Body of pancreas (tissue), 4 donors: ENCODE data around the gene PDZD2. TPM values are rescaled to one million over a fixed set of nuclear protein-coding genes. Genes with fewer than 3 reads are reported as not detected.
"Not testable (repeated sequence)": the region's sequence is repeated elsewhere in the genome, so short reads cannot be mapped to it uniquely, and the experiment has no call there.

Experiments
- ATAC-seq: fragments of 150-250 bp; one replicate; pipeline ENCODE4 v1.9.1; 2016
- DNase-seq, 4 donors: peaks; one replicate each; pipeline ENCODE4 v3.0.0-alpha.2; 2019
- H3K27ac ChIP-seq, 4 donors: fragments of 200-600 bp; sonication (generic); 1 replicate in 3 of 4; 2 replicates in 1 of 4; pipeline versions ENCODE4 v1.5.1 to v1.6.1; 2016 to 2019; ENCODE audit warnings: mild to moderate bottlenecking in 1 of 4, mixed read lengths in 1 of 4, moderate library complexity in 1 of 4
- H3K27me3 ChIP-seq, 2 donors: fragments of 200-600 bp; sonication (generic); one replicate each; pipeline ENCODE4 v1.6.0; 2016; ENCODE audit warnings: mild to moderate bottlenecking in 1 of 2
- H3K36me3 ChIP-seq, 2 donors: fragments of 200-600 bp; sonication (generic); replicated peaks in 1 of 2; 2 replicates each; pipeline ENCODE4 v1.5.1; 2016; ENCODE audit warnings: low read depth in 2 of 2; ENCODE audit not compliant: insufficient read depth in 1 of 2
- H3K4me1 ChIP-seq: fragments of 200-600 bp; sonication (generic); one replicate; pipeline ENCODE4 v1.6.0; 2016
- H3K4me3 ChIP-seq, 2 donors: fragments of 200-600 bp; sonication (generic); 1 replicate in 1 of 2; 2 replicates in 1 of 2; pipeline ENCODE4 v1.5.1; 2016 to 2019
- H3K9me3 ChIP-seq, 3 donors: fragments of 200-600 bp; sonication (generic); 1 replicate in 2 of 3; 2 replicates in 1 of 3; pipeline ENCODE4 v1.5.1; 2016
- CTCF ChIP-seq, 7 experiments: fragments of 450-650 bp in 4 of 7; fragments of 200-600 bp in 3 of 7; sonication (generic) in 3 of 7; IDR thresholded peaks; one replicate each; pipeline ENCODE4 v1.5.1; 2016 to 2019; ENCODE audit warnings: antibody characterized with exemption in 7 of 7
- POLR2A ChIP-seq, 3 donors: fragments of 450-650 bp; IDR thresholded peaks; one replicate each; pipeline ENCODE4 v1.6.1; 2016; ENCODE audit warnings: antibody characterized with exemption in 3 of 3, mild to moderate bottlenecking in 2 of 3
- WGBS, 2 donors: methylation state at CpG; one replicate each; pipeline ENCODE4 v1.1.5; 2017; 5-methylcytosine and 5-hydroxymethylcytosine counted together
- intact Hi-C: fragments of 100-400 bp; cut with DNase I; formaldehyde crosslinking; loops from one replicate; pipeline ENCODE4 v1.15.1; 2023
- total RNA-seq, 2 donors: library from RNA; depleted of rRNA; stranded (reverse); fragments of >200 nt; gene quantifications; one replicate each; pipeline ENCODE4 v1.1.0, GENCODE V29; 2016

Gene PDZD2
- total RNA-seq, 2 donors from 2014 or later = 3.9 to 12.9 TPM

GRCh38 chr5:31722111-31722510 is 83.2 kb downstream of the PDZD2 start:
- 56 to 68% methylated on average over 4 of the region's 4 CpGs for WGBS, 2 donors
- no peaks in the 10 kb centered on the region for H3K36me3 ChIP-seq
- no peak overlapping the region for H3K27ac ChIP-seq
- no peaks in the 10 kb centered on the region for H3K27me3 ChIP-seq
- ATAC-seq (no peak), DNase-seq (no peak)
- H3K4me1 ChIP-seq = no peaks in the 10 kb centered on the region
- no peak overlapping the region for H3K4me3 ChIP-seq
- TF ChIP-seq POLR2A (IDR thresholded peaks at IDR 0.05) = no peak
- TF ChIP-seq CTCF (IDR thresholded peaks at IDR 0.05) = no peak
- H3K9me3 ChIP-seq = no peaks in the 10 kb centered on the region
- intact Hi-C loops = no loop called here

- Histone ChIP-seq H3K36me3 (no peaks in the 10 kb centered on the region), H3K27ac (no peak overlapping the region), H3K9me3 (no peaks in the 10 kb centered on the region), H3K4me1 (no peaks in the 10 kb centered on the region), H3K27me3 (no peaks in the 10 kb centered on the region), H3K4me3 (no peak overlapping the region)
- DNase-seq (no peak), ATAC-seq (no peak)
- TF ChIP-seq POLR2A (IDR thresholded peaks at IDR 0.05) (no peak), CTCF (IDR thresholded peaks at IDR 0.05) (no peak)
- intact Hi-C loops = no loop called here
- WGBS, 2 donors = 79 to 81% methylated on average over 10 of the region's 10 CpGs
Measured at GRCh38 chr5:31725996-31726395, 87.1 kb downstream of the PDZD2 start.

DNA sequence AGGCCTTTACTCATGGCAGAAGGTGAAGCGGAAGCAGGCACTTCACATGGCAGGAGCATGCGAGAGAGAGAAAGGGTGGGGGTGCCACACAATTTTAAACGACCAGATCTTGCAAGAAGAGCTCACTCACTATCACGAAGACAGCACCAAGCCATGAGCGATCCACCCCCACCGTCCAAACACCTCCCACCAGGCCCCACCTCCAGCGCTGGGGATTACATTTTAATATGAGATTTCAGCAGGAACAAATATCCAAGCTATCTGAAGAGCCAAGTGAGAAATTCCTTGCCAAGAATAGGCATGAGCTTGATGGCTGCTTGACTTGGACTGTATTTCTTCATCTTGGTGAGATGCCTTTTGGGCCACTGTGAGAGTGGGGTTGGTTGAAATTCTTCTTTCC is 88.0 kb downstream of the PDZD2 start:
- no peak for TF ChIP-seq POLR2A (IDR thresholded peaks at IDR 0.05)
- no peak for TF ChIP-seq CTCF (IDR thresholded peaks at IDR 0.05)
- H3K4me3 ChIP-seq = no peak overlapping the region
- no peak for ATAC-seq

DNA sequence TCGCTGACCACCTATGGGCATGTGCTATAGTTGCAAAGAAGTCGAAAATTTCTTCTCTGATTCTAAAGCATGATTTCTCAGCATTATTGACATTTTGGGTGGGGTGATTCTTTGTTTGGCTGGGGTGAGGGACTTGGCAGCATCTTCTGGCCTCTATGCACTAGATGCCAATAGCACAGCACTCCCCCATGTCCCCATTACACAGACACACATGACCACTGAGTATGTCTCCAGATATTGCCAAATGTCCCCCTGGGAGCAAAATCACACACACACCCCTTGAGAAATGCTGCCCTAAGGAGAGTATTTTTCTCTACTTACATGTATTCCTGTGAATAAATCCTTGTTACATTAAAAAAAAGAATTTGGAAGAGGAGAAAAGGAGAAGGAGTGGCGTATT is 89.1 kb downstream of the PDZD2 start:
- ATAC-seq (no peak), DNase-seq (no peak)
- H3K4me3 ChIP-seq = no peak overlapping the region
- H3K4me1 ChIP-seq = no peaks in the 10 kb centered on the region
- H3K36me3 ChIP-seq = no peaks in the 10 kb centered on the region
- H3K27me3 ChIP-seq = no peaks in the 10 kb centered on the region
- H3K27ac ChIP-seq = no peak overlapping the region
- intact Hi-C loops = no loop called here
- WGBS, 2 donors = 63 to 69% methylated on average over 3 of the region's 3 CpGs
- no peaks in the 10 kb centered on the region for H3K9me3 ChIP-seq
- no peak for TF ChIP-seq CTCF (IDR thresholded peaks at IDR 0.05)
- no peak for TF ChIP-seq POLR2A (IDR thresholded peaks at IDR 0.05)

More for the DNA sequence above, 88.0 kb downstream of the PDZD2 start:
- Histone ChIP-seq H3K27me3 (no peaks in the 10 kb centered on the region), H3K27ac (no peak overlapping the region), H3K36me3 (no peaks in the 10 kb centered on the region), H3K4me1 (no peaks in the 10 kb centered on the region), H3K9me3 (no peaks in the 10 kb centered on the region)
- WGBS, 2 donors = 68 to 72% methylated on average over 7 of the region's 7 CpGs
- DNase-seq = no peak
- intact Hi-C loops = no loop called here

- H3K4me3 ChIP-seq, ATAC-seq, intact Hi-C loops, H3K27me3 ChIP-seq, H3K27ac ChIP-seq, H3K9me3 ChIP-seq, DNase-seq, H3K36me3 ChIP-seq, H3K4me1 ChIP-seq: not testable (repeated sequence)
- WGBS, 2 donors = 88 to 93% methylated on average over 10 of the region's 10 CpGs
Measured at GRCh38 chr5:31728806-31729205, 89.9 kb downstream of the PDZD2 start.
